Karpas-422 (cell line): ENCODE data around the gene PPIL1. TPM values are rescaled to one million over a fixed set of nuclear protein-coding genes. Genes with fewer than 3 reads are reported as not detected.

Source experiments
- DNase-seq: peaks from one replicate; pipeline ENCODE4 v3.0.0-alpha.2; 2015
- H2AFZ ChIP-seq: fragments of 200-600 bp; sonication (generic); 2 replicates; pipeline ENCODE4 v1.6.1; 2014; ENCODE audit warnings: antibody characterized with exemption, low read length, mixed read lengths
- H3K27ac ChIP-seq: fragments of 200-600 bp; sonication (generic); 2 replicates; pipeline ENCODE4 v1.5.1; 2014; ENCODE audit warnings: mild to moderate bottlenecking, low read length, moderate library complexity
- H3K27me3 ChIP-seq: fragments of 200-600 bp; sonication (generic); 2 replicates; pipeline ENCODE4 v1.6.1; 2014; ENCODE audit warnings: low read length, mixed read lengths
- H3K36me3 ChIP-seq: fragments of 200-600 bp; sonication (generic); 2 replicates; pipeline ENCODE4 v1.6.1; 2014; ENCODE audit warnings: low read length, mixed read lengths; ENCODE audit not compliant: insufficient read depth
- H3K4me1 ChIP-seq: fragments of 200-600 bp; sonication (generic); 2 replicates; pipeline ENCODE4 v1.6.1; 2014; ENCODE audit warnings: mild to moderate bottlenecking, low read length, mixed read lengths
- H3K4me2 ChIP-seq: fragments of 200-600 bp; sonication (generic); 2 replicates; pipeline ENCODE4 v1.6.1; 2014; ENCODE audit warnings: low read length, low read depth, mild to moderate bottlenecking; ENCODE audit not compliant: poor library complexity, severe bottlenecking
- H3K4me3 ChIP-seq: fragments of 200-600 bp; sonication (generic); 2 replicates; pipeline ENCODE4 v1.5.1; 2014; ENCODE audit warnings: mild to moderate bottlenecking, antibody characterized with exemption, low read length, mixed read lengths
- H3K79me2 ChIP-seq: fragments of 200-600 bp; sonication (generic); 2 replicates; pipeline ENCODE4 v1.6.1; 2014; ENCODE audit warnings: mild to moderate bottlenecking, low read length, mixed read lengths
- H3K9ac ChIP-seq: fragments of 200-600 bp; sonication (generic); 2 replicates; pipeline ENCODE4 v1.6.0; 2014; ENCODE audit warnings: low read length
- H3K9me2 ChIP-seq: fragments of 200-600 bp; sonication (generic), shearing (Covaris generic); replicated peaks from 2 replicates; pipeline ENCODE4 v1.6.0; 2014; ENCODE audit warnings: mild to moderate bottlenecking, low read length, moderate library complexity; ENCODE audit not compliant: insufficient read depth
- H3K9me3 ChIP-seq: fragments of 300-700, 200-600 bp; sonication (generic); 2 replicates; pipeline ENCODE4 v1.6.1; 2014; ENCODE audit warnings: low read length, mixed read lengths
- H4K20me1 ChIP-seq: fragments of 200-600 bp; sonication (generic); 2 replicates; pipeline ENCODE4 v1.6.1; 2014; ENCODE audit warnings: mild to moderate bottlenecking, antibody characterized with exemption, low read length, low read depth; ENCODE audit not compliant: insufficient read depth
- total RNA-seq: library from RNA; depleted of rRNA; stranded (reverse); fragments of >200 nt; shearing (Covaris generic); gene quantifications from 2 replicates; pipeline ENCODE4 v1.2.3, GENCODE V29; 2014; ENCODE audit warnings: low replicate concordance; rRNA removed

The PPIL1 gene
- total RNA-seq, result 17.2 and 37.3 TPM in 2 replicates

- H3K79me2 ChIP-seq, result peaks cover 46% of the 10 kb centered on the region
- H3K4me2 ChIP-seq, result peak within 1 kb of the TSS; percentile 89
- peak within 1 kb of the TSS; percentile 73 for H2AFZ ChIP-seq
These were observed at the start of gene PPIL1 for GRCh38 chr6:36874443-36875249. TSS of gene PPIL1 (minus strand) at chr6:36874803. CDS start at chr6:36874772, 31 bp downstream.

GRCh38 chr6:36924131-36924530, 49.5 kb upstream of the PPIL1 start:
- H3K9ac ChIP-seq, result no peak overlapping the region
- no peak overlapping the region for H2AFZ ChIP-seq
- DNase-seq, result no peak
- H3K4me2 ChIP-seq, result no peak overlapping the region
- no peaks in the 10 kb centered on the region for H4K20me1 ChIP-seq
- no peak overlapping the region for H3K4me3 ChIP-seq
- no peaks in the 10 kb centered on the region for H3K36me3 ChIP-seq
- H3K79me2 ChIP-seq, result no peaks in the 10 kb centered on the region
- H3K27me3 ChIP-seq, result no peaks in the 10 kb centered on the region
- no peaks in the 10 kb centered on the region for H3K9me3 ChIP-seq
- no peaks in the 10 kb centered on the region for H3K9me2 ChIP-seq
- no peaks in the 10 kb centered on the region for H3K4me1 ChIP-seq
- no peak overlapping the region for H3K27ac ChIP-seq

More at GRCh38 chr6:36874443-36875249, at the start of gene PPIL1:
- Histone ChIP-seq H3K36me3 (peaks cover 18% of the 10 kb centered on the region; the same call in 1 of the 2 replicates), H3K4me1 (peaks cover 23% of the 10 kb centered on the region), H3K9me2 (no peaks in the 10 kb centered on the region), H3K9me3 (no peaks in the 10 kb centered on the region), H3K9ac (peak within 1 kb of the TSS; percentile 77), H4K20me1 (no peaks in the 10 kb centered on the region), H3K27ac (peak within 1 kb of the TSS; percentile 48), H3K27me3 (no peaks in the 10 kb centered on the region), H3K4me3 (peak within 1 kb of the TSS; percentile 81)
- DNase-seq, result peak; percentile 96

- Histone ChIP-seq H3K9me2 (no peaks in the 10 kb centered on the region), H2AFZ (no peak overlapping the region), H3K79me2 (no peaks in the 10 kb centered on the region), H4K20me1 (no peaks in the 10 kb centered on the region), H3K27ac (no peak overlapping the region), H3K27me3 (no peaks in the 10 kb centered on the region), H3K4me1 (no peaks in the 10 kb centered on the region), H3K9ac (no peak overlapping the region), H3K9me3 (no peaks in the 10 kb centered on the region), H3K36me3 (peaks cover 11% of the 10 kb centered on the region; the same call in 1 of the 2 replicates), H3K4me2 (no peak overlapping the region), H3K4me3 (no peak overlapping the region)
- no peak for DNase-seq
These were observed 45.9 kb upstream of the PPIL1 start for GRCh38 chr6:36920546-36920945.

GRCh38 chr6:36920049-36920448, 45.4 kb upstream of the PPIL1 start:
- Histone ChIP-seq H3K9me2 (no peaks in the 10 kb centered on the region), H4K20me1 (no peaks in the 10 kb centered on the region)

GRCh38 chr6:36917541-36918193, 43.1 kb upstream of the PPIL1 start:
- DNase-seq, result no peak
- no peak overlapping the region for H3K9ac ChIP-seq
- no peak overlapping the region for H3K4me3 ChIP-seq
- H4K20me1 ChIP-seq, result no peaks in the 10 kb centered on the region
- no peaks in the 10 kb centered on the region for H3K9me2 ChIP-seq
- H3K27ac ChIP-seq, result no peak overlapping the region
- no peak overlapping the region for H2AFZ ChIP-seq
- H3K9me3 ChIP-seq, result no peaks in the 10 kb centered on the region
- no peaks in the 10 kb centered on the region for H3K27me3 ChIP-seq
- no peaks in the 10 kb centered on the region for H3K4me1 ChIP-seq
- H3K4me2 ChIP-seq, result no peak overlapping the region
- peaks cover 11% of the 10 kb centered on the region; the same call in 1 of the 2 replicates for H3K36me3 ChIP-seq
- no peaks in the 10 kb centered on the region for H3K79me2 ChIP-seq

More at GRCh38 chr6:36920049-36920448, 45.4 kb upstream of the PPIL1 start:
- no peaks in the 10 kb centered on the region for H3K27me3 ChIP-seq
- H2AFZ ChIP-seq, result no peak overlapping the region
- H3K4me3 ChIP-seq, result no peak overlapping the region
- H3K79me2 ChIP-seq, result no peaks in the 10 kb centered on the region
- H3K4me1 ChIP-seq, result no peaks in the 10 kb centered on the region
- no peak overlapping the region for H3K27ac ChIP-seq
- no peak for DNase-seq
- H3K36me3 ChIP-seq, result peaks cover 11% of the 10 kb centered on the region; the same call in 1 of the 2 replicates
- no peak overlapping the region for H3K4me2 ChIP-seq
- no peaks in the 10 kb centered on the region for H3K9me3 ChIP-seq
- H3K9ac ChIP-seq, result no peak overlapping the region

- Histone ChIP-seq H2AFZ (no peak overlapping the region), H3K36me3 (peaks cover 11% of the 10 kb centered on the region; the same call in 1 of the 2 replicates), H3K4me3 (no peak overlapping the region), H3K9me2 (no peaks in the 10 kb centered on the region), H3K79me2 (no peaks in the 10 kb centered on the region), H3K4me2 (no peak overlapping the region), H3K27ac (no peak overlapping the region), H3K4me1 (no peaks in the 10 kb centered on the region), H4K20me1 (no peaks in the 10 kb centered on the region), H3K27me3 (no peaks in the 10 kb centered on the region), H3K9ac (no peak overlapping the region), H3K9me3 (no peaks in the 10 kb centered on the region)
- no peak for DNase-seq
These were observed 41.5 kb upstream of the PPIL1 start for GRCh38 chr6:36916126-36916525.

GRCh38 chr6:36915599-36915998, 41.0 kb upstream of the PPIL1 start:
- no peaks in the 10 kb centered on the region for H3K27me3 ChIP-seq
- no peaks in the 10 kb centered on the region for H3K9me3 ChIP-seq
- H3K9me2 ChIP-seq, result no peaks in the 10 kb centered on the region
- H3K9ac ChIP-seq, result no peak overlapping the region
- no peak for DNase-seq
- no peaks in the 10 kb centered on the region for H3K79me2 ChIP-seq
- no peak overlapping the region for H2AFZ ChIP-seq
- peaks cover 11% of the 10 kb centered on the region; the same call in 1 of the 2 replicates for H3K36me3 ChIP-seq
- H3K4me2 ChIP-seq, result no peak overlapping the region
- H3K4me3 ChIP-seq, result no peak overlapping the region
- no peak overlapping the region for H3K27ac ChIP-seq
- H3K4me1 ChIP-seq, result no peaks in the 10 kb centered on the region
- no peaks in the 10 kb centered on the region for H4K20me1 ChIP-seq

- Histone ChIP-seq H3K4me1 (no peaks in the 10 kb centered on the region), H4K20me1 (no peaks in the 10 kb centered on the region), H3K36me3 (peaks cover 11% of the 10 kb centered on the region; the same call in 1 of the 2 replicates), H3K27me3 (no peaks in the 10 kb centered on the region), H2AFZ (no peak overlapping the region), H3K4me2 (no peak overlapping the region), H3K4me3 (no peak overlapping the region), H3K27ac (no peak overlapping the region), H3K9me3 (no peaks in the 10 kb centered on the region), H3K9me2 (no peaks in the 10 kb centered on the region), H3K79me2 (no peaks in the 10 kb centered on the region), H3K9ac (no peak overlapping the region)
- DNase-seq, result no peak
These were observed 39.7 kb upstream of the PPIL1 start for GRCh38 chr6:36914227-36914794.
